AG08396 (cell line): Measurements from ENCODE around the gene OR2V1.
"Not testable (repeated sequence)": the region's sequence is repeated elsewhere in the genome, so short reads cannot be mapped to it uniquely, and the experiment has no call there.

Source experiments
- DNase-seq: peaks from one replicate; pipeline ENCODE4 v3.0.0; 2012; ENCODE audit warnings: low spot score, mixed read lengths

Gene OR2V1

GRCh38 chr5:181127907-181128626 lies 2.9 kb downstream of the OR2V1 start:
- no peak for DNase-seq

- DNase-seq, result no peak
Measured at GRCh38 chr5:181127456-181127855, 3.5 kb downstream of the OR2V1 start.

- DNase-seq, result no peak
Measured at GRCh38 chr5:181126841-181127240, 4.1 kb downstream of the OR2V1 start.

GRCh38 chr5:181124526-181124925 lies 6.4 kb downstream of the OR2V1 start:
- DNase-seq, result no peak

- DNase-seq, result no peak
Measured at GRCh38 chr5:181121675-181122561, 9.1 kb downstream of the OR2V1 start.

- no peak for DNase-seq
Measured at GRCh38 chr5:181120761-181121160, 10.2 kb downstream of the OR2V1 start.

- DNase-seq, result peak; percentile 57
Measured at GRCh38 chr5:181120306-181120705, 10.7 kb downstream of the OR2V1 start.

GRCh38 chr5:181119105-181119504 lies 11.9 kb downstream of the OR2V1 start:
- DNase-seq, result no peak

GRCh38 chr5:181118369-181118768 lies 12.6 kb downstream of the OR2V1 start:
- DNase-seq, result no peak

GRCh38 chr5:181114844-181115778 lies 15.9 kb downstream of the OR2V1 start:
- peak; percentile 53 for DNase-seq

- no peak for DNase-seq
Measured at GRCh38 chr5:181114284-181114843, 16.6 kb downstream of the OR2V1 start.

GRCh38 chr5:181113572-181113971 lies 17.4 kb downstream of the OR2V1 start:
- not testable (repeated sequence) for DNase-seq

GRCh38 chr5:181112476-181112875 lies 18.5 kb downstream of the OR2V1 start:
- DNase-seq, result no peak

- DNase-seq, result no peak
Measured at GRCh38 chr5:181111010-181111409, 20.0 kb downstream of the OR2V1 start.

- no peak for DNase-seq
Measured at GRCh38 chr5:181109489-181110013, 21.4 kb downstream of the OR2V1 start.

- DNase-seq, result no peak
Measured at GRCh38 chr5:181108578-181109165, 22.3 kb downstream of the OR2V1 start.

GRCh38 chr5:181107699-181108098 lies 23.3 kb downstream of the OR2V1 start:
- DNase-seq, result no peak

- DNase-seq, result no peak
Measured at GRCh38 chr5:181105391-181106025, 25.5 kb downstream of the OR2V1 start.

- not testable (repeated sequence) for DNase-seq
Measured at GRCh38 chr5:181104606-181105390, 26.2 kb downstream of the OR2V1 start.

GRCh38 chr5:181104259-181104568 lies 26.8 kb downstream of the OR2V1 start:
- DNase-seq, result not testable (repeated sequence)
